ENCODE data around the gene YY1.

DNA sequence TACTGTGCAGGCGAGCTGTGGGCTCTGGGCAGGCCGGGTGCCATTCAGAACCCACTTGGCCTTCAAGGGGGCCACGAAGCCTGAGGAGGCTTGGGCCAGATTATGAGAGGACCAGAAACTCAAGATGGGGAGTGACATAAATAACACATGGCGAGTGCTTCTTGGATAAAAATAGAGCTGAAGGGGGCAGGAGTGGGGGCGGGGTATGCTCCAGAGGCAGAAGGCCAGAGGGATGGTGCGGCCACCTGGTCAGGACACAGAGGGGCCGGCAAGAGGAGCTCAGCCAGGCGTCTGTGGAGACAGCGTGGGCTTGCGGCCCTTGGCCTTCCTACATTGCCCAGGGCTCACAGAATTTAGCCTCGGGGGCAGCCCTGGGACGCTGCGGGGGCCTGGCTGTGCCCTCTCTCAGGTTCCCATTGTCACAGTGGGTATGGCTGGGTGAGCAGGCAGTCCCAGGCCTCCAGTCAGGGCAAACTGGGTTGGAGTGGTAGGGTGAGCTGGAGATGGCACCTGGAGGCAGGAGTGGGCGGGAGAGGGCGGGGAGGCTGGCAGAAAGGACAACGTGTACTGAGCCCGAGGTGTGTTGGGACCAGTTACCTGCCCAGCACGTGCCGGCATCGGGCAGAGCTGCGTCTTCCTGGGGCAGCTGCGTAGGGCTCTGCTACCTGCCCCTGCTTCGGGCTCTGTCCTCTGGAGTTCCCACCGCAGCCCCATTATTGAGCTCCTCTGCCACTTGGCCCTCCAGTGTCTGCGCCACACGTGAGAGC, 74.7 kb downstream of the YY1 start:
- TF ChIP-seq ZNF121 (CRISPR knock-in tag; IDR thresholded peaks at IDR 0.05) (no peak), CREB1 (CRISPR knock-in tag; IDR thresholded peaks at IDR 0.05) (no peak)
